ENCODE results near the gene ANKEF1.
A peak's percentile ranks its signal among the peaks of the same experiment; 100 is the strongest.
"Not testable (repeated sequence)": the region's sequence is repeated elsewhere in the genome, so short reads cannot be mapped to it uniquely, and the experiment has no call there.

The ANKEF1 gene

GRCh38 chr20:10034717-10035571 is at the start of gene ANKEF1:
Gene ANKEF1 (plus strand): TSS chr20:10034987. CDS start chr20:10038302, 3,315 bp downstream.
- DNase-seq = no peak

GRCh38 chr20:9985281-9985680 is 49.5 kb upstream of the ANKEF1 start:
- DNase-seq = no peak

- peak; percentile 75 to 86 for DNase-seq
Measured at GRCh38 chr20:9985773-9986172, 49.0 kb upstream of the ANKEF1 start.

- DNase-seq = peak; percentile 85 to 93
Measured at GRCh38 chr20:9989066-9989724, 45.6 kb upstream of the ANKEF1 start.

GRCh38 chr20:9993137-9993536 is 41.6 kb upstream of the ANKEF1 start:
- DNase-seq = peak; percentile 26 to 38

GRCh38 chr20:9994676-9995075 is 40.1 kb upstream of the ANKEF1 start:
- no peak for DNase-seq

- DNase-seq = no peak
Measured at GRCh38 chr20:9995510-9996272, 39.1 kb upstream of the ANKEF1 start.

GRCh38 chr20:9996944-9997343 is 37.8 kb upstream of the ANKEF1 start:
- no peak for DNase-seq

GRCh38 chr20:9999645-10000044 is 35.1 kb upstream of the ANKEF1 start:
- DNase-seq = peak; percentile 45 to 53

- no peak for DNase-seq
Measured at GRCh38 chr20:10002866-10003265, 31.9 kb upstream of the ANKEF1 start.

GRCh38 chr20:10004900-10005299 is 29.9 kb upstream of the ANKEF1 start:
- DNase-seq = no peak

- no peak for DNase-seq
Measured at GRCh38 chr20:10005885-10006284, 28.9 kb upstream of the ANKEF1 start.

- no peak for DNase-seq
Measured at GRCh38 chr20:10006447-10007090, 28.2 kb upstream of the ANKEF1 start.

GRCh38 chr20:10007158-10007557 is 27.6 kb upstream of the ANKEF1 start:
- DNase-seq = no peak

GRCh38 chr20:10007747-10008146 is 27.0 kb upstream of the ANKEF1 start:
- DNase-seq = no peak

GRCh38 chr20:10012464-10012863 is 22.3 kb upstream of the ANKEF1 start:
- no peak for DNase-seq

GRCh38 chr20:10014431-10014830 is 20.4 kb upstream of the ANKEF1 start:
- no peak for DNase-seq

- no peak for DNase-seq
Measured at GRCh38 chr20:10020937-10021336, 13.8 kb upstream of the ANKEF1 start.

GRCh38 chr20:10022625-10023024 is 12.2 kb upstream of the ANKEF1 start:
- DNase-seq = no peak

- no peak for DNase-seq
Measured at GRCh38 chr20:10023911-10024310, 10.9 kb upstream of the ANKEF1 start.

GRCh38 chr20:10031451-10032215 is 3.2 kb upstream of the ANKEF1 start:
- DNase-seq = not testable (repeated sequence)

GRCh38 chr20:10032269-10032668 is 2.5 kb upstream of the ANKEF1 start:
- DNase-seq = not testable (repeated sequence)

All from inflammatory macrophage treated with lipopolysaccharide for 1 hour (primary cell).